ENCODE measurements around the gene SPG7.

Gene SPG7

DNA sequence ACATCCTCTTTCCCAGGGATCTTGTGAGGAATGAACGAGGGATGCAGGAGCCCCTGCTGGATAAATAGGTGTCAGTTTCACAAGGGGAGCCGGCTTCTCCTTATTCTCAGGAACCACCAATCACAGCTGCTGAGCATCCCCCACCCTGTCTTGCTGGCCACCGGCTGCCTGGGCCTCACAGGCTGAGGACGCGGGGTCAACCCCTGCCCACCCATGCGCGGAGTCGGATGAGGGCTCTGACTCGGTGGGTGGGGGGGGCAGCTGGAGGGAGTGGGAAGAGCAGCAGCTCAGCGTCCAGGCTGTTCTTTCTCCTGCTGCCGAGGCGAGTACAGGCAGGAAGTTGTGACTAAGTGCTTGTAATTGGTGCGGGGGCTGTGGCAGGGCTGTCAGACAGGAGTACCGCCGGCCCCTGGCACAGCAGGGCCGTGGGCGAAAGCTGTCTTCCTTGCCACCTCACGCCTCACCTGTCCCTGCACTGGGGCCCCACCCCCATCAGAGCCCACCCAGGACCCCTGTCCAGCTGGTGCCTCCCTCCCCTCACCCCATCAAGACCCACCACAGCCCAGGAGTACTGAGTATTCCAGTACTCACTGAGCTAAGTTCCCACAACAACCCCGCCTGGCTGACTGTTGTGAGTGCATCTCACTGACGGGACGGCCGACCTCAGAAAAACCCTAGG lies 94.2 kb downstream of the SPG7 start:
- ChIA-PET POLR2A (interaction anchor here (0.6 kb wide), 2 partner anchors 37 to 38 kb away, joined by 3 read pairs; no protein-coding TSS in a partner anchor), CTCF (interaction anchor here (0.7 to 1.6 kb wide), 3 partner anchors 8 to 33 kb away, joined by 3 to 8 read pairs (median 3); no protein-coding TSS in a partner anchor)
- DNase-seq (ENCODE audit: extremely low spot score) = peak; percentile 37
- TF ChIP-seq HDGF (IDR thresholded peaks at IDR 0.05; ENCODE audit: borderline replicate concordance) (no peak), NFRKB (IDR thresholded peaks at IDR 0.05) (no peak), BHLHE40 (IDR thresholded peaks at IDR 0.05; ENCODE audit: borderline replicate concordance) (no peak), FOXK2 (IDR thresholded peaks at IDR 0.05) (no peak)
- TF ChIP-seq, protein P1, sequence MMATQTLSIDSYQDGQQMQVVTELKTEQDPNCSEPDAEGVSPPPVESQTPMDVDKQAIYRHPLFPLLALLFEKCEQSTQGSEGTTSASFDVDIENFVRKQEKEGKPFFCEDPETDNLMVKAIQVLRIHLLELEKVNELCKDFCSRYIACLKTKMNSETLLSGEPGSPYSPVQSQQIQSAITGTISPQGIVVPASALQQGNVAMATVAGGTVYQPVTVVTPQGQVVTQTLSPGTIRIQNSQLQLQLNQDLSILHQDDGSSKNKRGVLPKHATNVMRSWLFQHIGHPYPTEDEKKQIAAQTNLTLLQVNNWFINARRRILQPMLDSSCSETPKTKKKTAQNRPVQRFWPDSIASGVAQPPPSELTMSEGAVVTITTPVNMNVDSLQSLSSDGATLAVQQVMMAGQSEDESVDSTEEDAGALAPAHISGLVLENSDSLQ (IDR thresholded peaks at IDR 0.05) = no peak

DNA sequence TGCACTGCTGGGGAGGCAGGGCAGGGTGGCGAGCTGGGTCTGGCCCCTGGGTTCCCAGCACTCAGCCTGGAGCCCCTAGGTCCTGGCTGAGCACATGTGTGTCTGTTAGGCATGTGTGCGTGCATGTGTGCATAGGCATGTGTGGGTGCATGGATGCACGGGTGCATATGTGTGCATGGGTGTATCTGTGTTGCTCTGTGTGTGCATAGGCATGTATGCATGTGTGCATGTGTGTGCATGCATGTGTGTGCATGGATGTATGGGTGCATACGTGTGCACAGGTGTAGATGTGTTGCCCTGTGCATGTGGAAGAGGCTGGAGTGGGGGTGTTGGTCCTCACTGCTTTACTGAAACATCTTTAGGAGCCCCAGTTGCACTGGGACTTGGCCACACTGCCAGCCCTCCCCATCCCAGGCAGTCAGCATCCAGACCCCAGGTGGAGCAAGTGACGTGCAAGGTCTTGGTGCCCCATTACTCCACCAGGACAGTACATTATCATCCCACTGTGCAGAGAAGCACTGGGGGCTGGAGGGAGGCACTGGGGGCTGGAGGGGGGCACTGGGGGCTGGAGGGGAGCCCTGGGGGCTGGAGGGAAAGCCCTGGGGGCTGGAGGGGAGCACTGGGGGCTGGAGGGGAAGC lies 94.9 kb downstream of the SPG7 start:
- ChIA-PET POLR2A (no interaction called here), CTCF (interaction anchor here (0.7 to 1.6 kb wide), 3 partner anchors 9 to 32 kb away, joined by 3 to 8 read pairs (median 3); no protein-coding TSS in a partner anchor)
- TF ChIP-seq NFRKB (IDR thresholded peaks at IDR 0.05) (no peak), ELF4 (IDR thresholded peaks at IDR 0.05) (no peak), FOXM1 (IDR thresholded peaks at IDR 0.05; ENCODE audit: borderline replicate concordance) (no peak), CTBP1 (IDR thresholded peaks at IDR 0.05; ENCODE audit: borderline replicate concordance) (no peak), HDGF (IDR thresholded peaks at IDR 0.05; ENCODE audit: borderline replicate concordance) (no peak), ZNF384 (IDR thresholded peaks at IDR 0.05) (no peak), SP1 (IDR thresholded peaks at IDR 0.05) (no peak), SUZ12 (IDR thresholded peaks at IDR 0.05) (no peak), ARNT (IDR thresholded peaks at IDR 0.05) (no peak), TARDBP (IDR thresholded peaks at IDR 0.05) (no peak)
- no peak for DNase-seq (ENCODE audit: extremely low spot score)

DNA sequence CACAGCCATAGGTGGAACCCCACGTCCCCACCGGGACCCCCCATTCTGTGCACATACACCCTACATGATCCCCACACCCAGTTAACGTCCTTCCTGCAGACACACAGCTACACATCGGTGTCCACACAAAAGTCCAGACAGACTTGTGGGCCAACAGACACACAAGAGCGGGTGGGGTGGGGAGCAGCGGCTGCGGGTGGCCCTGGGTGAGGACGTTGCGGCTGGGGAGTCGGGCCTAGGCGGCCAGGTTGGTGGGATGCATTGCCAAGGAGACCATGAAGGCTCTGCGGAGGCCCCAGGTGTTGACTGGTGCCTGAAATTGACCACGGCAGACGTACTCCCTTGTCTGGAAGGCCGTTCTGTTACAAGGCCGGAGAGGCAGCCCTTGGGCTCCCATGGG lies 96.6 kb downstream of the SPG7 start:
- no peak for TF ChIP-seq NFRKB (IDR thresholded peaks at IDR 0.05)
- no peak for TF ChIP-seq FOXK2 (IDR thresholded peaks at IDR 0.05)
- TF ChIP-seq CTBP1 (IDR thresholded peaks at IDR 0.05; ENCODE audit: borderline replicate concordance) = no peak
- no peak for TF ChIP-seq ELF4 (IDR thresholded peaks at IDR 0.05)
- ChIA-PET CTCF (no interaction called here), POLR2A (no interaction called here)
- DNase-seq (ENCODE audit: extremely low spot score) = no peak

DNA sequence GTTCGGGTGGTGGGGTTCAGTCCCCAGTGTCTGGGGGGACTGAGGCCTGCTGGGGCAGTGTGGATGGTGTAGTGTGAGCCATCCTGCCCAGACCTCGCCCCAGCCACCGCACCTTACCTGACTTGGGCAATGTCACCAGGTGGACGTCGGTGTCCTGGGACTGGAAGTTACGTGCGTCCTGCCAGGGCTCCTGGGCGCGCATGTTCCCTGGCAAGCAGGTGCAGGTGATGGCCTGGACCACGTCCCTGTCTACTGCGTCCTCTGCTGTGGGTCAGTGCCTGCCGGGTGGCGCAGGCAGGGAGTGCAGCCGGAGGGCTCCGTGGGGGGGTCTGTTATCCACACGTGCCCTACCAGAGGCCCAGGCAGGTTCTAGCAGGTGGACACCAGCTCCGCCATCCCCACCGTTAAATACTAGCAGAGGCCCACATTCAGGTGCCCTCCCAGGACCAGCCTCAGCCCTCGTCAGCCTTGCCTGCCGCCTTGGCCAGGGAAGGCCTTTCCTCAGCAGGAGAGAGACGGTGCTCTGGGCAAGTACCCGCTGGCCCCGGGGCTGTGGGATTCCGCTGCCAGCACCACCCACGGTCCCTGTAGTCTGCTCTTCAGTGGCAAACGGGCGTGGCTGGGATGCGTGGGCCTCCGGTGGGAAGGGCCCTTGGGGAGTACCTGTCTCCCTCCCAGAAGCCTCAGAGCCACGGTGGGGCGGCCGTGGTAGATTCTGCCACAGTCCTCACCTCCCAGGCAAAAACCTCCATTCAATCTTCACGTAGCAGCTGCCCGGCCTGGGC lies 97.2 kb downstream of the SPG7 start:
- ChIA-PET CTCF (no interaction called here), POLR2A (no interaction called here)
- DNase-seq (ENCODE audit: extremely low spot score) = no peak
- TF ChIP-seq FOXM1 (IDR thresholded peaks at IDR 0.05; ENCODE audit: borderline replicate concordance) = no peak
- no peak for TF ChIP-seq HDGF (IDR thresholded peaks at IDR 0.05; ENCODE audit: borderline replicate concordance)
- no peak for TF ChIP-seq SP1 (IDR thresholded peaks at IDR 0.05)
- TF ChIP-seq LEF1 (IDR thresholded peaks at IDR 0.05; ENCODE audit: borderline replicate concordance) = no peak
- no peak for TF ChIP-seq NFRKB (IDR thresholded peaks at IDR 0.05)
- TF ChIP-seq L3MBTL2 (conservative IDR thresholded peaks at IDR 0.05) = no peak
- TF ChIP-seq FOXA1 (IDR thresholded peaks at IDR 0.05) = no peak
- TF ChIP-seq BHLHE40 (IDR thresholded peaks at IDR 0.05; ENCODE audit: borderline replicate concordance) = no peak
- TF ChIP-seq ZNF384 (IDR thresholded peaks at IDR 0.05) = no peak
- no peak for TF ChIP-seq FOXK2 (IDR thresholded peaks at IDR 0.05)
- no peak for TF ChIP-seq ARNT (IDR thresholded peaks at IDR 0.05)
- no peak for TF ChIP-seq TARDBP (IDR thresholded peaks at IDR 0.05)
- no peak for TF ChIP-seq SUZ12 (IDR thresholded peaks at IDR 0.05)
- TF ChIP-seq, protein P1 (IDR thresholded peaks at IDR 0.05) = no peak
- TF ChIP-seq CTBP1 (IDR thresholded peaks at IDR 0.05; ENCODE audit: borderline replicate concordance) = no peak
- no peak for TF ChIP-seq ELF4 (IDR thresholded peaks at IDR 0.05)

DNA sequence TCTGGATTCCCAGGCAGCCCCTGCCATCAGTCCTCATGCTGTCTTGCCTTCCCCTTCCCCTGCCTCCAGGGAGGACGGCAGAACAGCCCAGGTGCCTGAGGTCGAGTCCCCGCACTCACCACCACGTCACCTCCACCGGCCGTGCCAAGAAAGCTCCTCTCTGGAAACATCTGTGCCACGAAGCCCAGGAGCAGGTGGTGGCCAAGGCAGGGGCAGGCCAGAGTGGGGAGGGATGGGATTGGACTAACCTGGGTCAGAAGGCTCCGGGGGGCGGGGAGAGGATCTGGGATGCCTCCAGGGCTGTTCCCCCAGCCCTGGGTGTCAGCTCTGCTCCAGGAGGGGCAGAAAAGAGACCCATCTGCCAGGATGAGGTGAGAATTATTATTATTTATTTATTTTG lies 97.8 kb downstream of the SPG7 start:
- no peak for DNase-seq (ENCODE audit: extremely low spot score)
- TF ChIP-seq NFRKB (IDR thresholded peaks at IDR 0.05) = no peak
- no peak for TF ChIP-seq BHLHE40 (IDR thresholded peaks at IDR 0.05; ENCODE audit: borderline replicate concordance)
- no peak for TF ChIP-seq SP1 (IDR thresholded peaks at IDR 0.05)
- no peak for TF ChIP-seq ELF4 (IDR thresholded peaks at IDR 0.05)
- ChIA-PET CTCF (no interaction called here), POLR2A (interaction anchor here (1.4 kb wide), 1 partner anchor 388 kb away, joined by 3 read pairs; the partner anchor contains the start of gene ZNF778)
